Measurements from ENCODE around the gene TSC2. TPM values are rescaled to one million over a fixed set of nuclear protein-coding genes. Genes with fewer than 3 reads are reported as not detected.
"Not testable (repeated sequence)": the region's sequence is repeated elsewhere in the genome, so short reads cannot be mapped to it uniquely, and the experiment has no call there.

TSC2 gene
- total and polyA plus RNA-seq, 2 experiments from 2014 or later: 41.8 to 78.7 TPM

GRCh38 chr16:2102471-2102870 lies 54.7 kb downstream of the TSC2 start:
- no peaks in the 10 kb centered on the region for H3K36me3 ChIP-seq (replicated peaks; ENCODE audit: insufficient read depth, low read depth)
- DNase-seq (ENCODE audit: low spot score): no peak
- H3K4me3 ChIP-seq: no peak overlapping the region
- no peaks in the 10 kb centered on the region for H4K20me1 ChIP-seq (ENCODE audit: insufficient read depth, poor library complexity, severe bottlenecking)
- H2AFZ ChIP-seq: no peak overlapping the region
- no peak for TF ChIP-seq EZH2 (IDR thresholded peaks at IDR 0.05; ENCODE audit: borderline replicate concordance)
- TF ChIP-seq CTCF (IDR thresholded peaks at IDR 0.05; ENCODE audit: poor library complexity): no peak
- no peak for TF ChIP-seq EZH2phosphoT487 (IDR thresholded peaks at IDR 0.05; ENCODE audit: low read depth, severe bottlenecking, unreplicated experiment)
- no peaks in the 10 kb centered on the region for H3K4me1 ChIP-seq (ENCODE audit: insufficient read depth)
- H3K9me3 ChIP-seq (ENCODE audit: low read depth): no peaks in the 10 kb centered on the region
- WGBS (ENCODE audit: low lambda C conversion rate, missing lambda C conversion rate): 97% methylated on average over 18 of the region's 19 CpGs
- no peaks in the 10 kb centered on the region for H3K27me3 ChIP-seq
- H3K4me2 ChIP-seq: no peak overlapping the region
- no peaks in the 10 kb centered on the region for H3K9me2 ChIP-seq (replicated peaks; ENCODE audit: insufficient read depth)
- no peaks in the 10 kb centered on the region for H3K79me2 ChIP-seq
- no peak overlapping the region for H3K27ac ChIP-seq

- H3K9me2 ChIP-seq (replicated peaks; ENCODE audit: insufficient read depth); H3K36me3 ChIP-seq (replicated peaks; ENCODE audit: insufficient read depth, low read depth); H3K27me3 ChIP-seq; H3K9me3 ChIP-seq (ENCODE audit: low read depth); H3K4me1 ChIP-seq (ENCODE audit: insufficient read depth); H3K27ac ChIP-seq; DNase-seq (ENCODE audit: low spot score); H4K20me1 ChIP-seq (ENCODE audit: insufficient read depth, poor library complexity, severe bottlenecking); H3K4me3 ChIP-seq; H2AFZ ChIP-seq; H3K4me2 ChIP-seq; H3K79me2 ChIP-seq: not testable (repeated sequence)
- WGBS (ENCODE audit: low lambda C conversion rate, missing lambda C conversion rate): 67% methylated on average over 4 of the region's 20 CpGs
Observed at GRCh38 chr16:2104464-2104863, 56.7 kb downstream of the TSC2 start.

GRCh38 chr16:2105291-2105690 lies 57.5 kb downstream of the TSC2 start:
- not testable (repeated sequence) for H3K4me3 ChIP-seq; H4K20me1 ChIP-seq (ENCODE audit: insufficient read depth, poor library complexity, severe bottlenecking); H3K27me3 ChIP-seq; H3K4me2 ChIP-seq; H2AFZ ChIP-seq; DNase-seq (ENCODE audit: low spot score); H3K9me3 ChIP-seq (ENCODE audit: low read depth); H3K27ac ChIP-seq; H3K79me2 ChIP-seq; H3K9me2 ChIP-seq (replicated peaks; ENCODE audit: insufficient read depth); H3K4me1 ChIP-seq (ENCODE audit: insufficient read depth); H3K36me3 ChIP-seq (replicated peaks; ENCODE audit: insufficient read depth, low read depth)
- WGBS (ENCODE audit: low lambda C conversion rate, missing lambda C conversion rate): 93% methylated on average over 20 of the region's 21 CpGs

- not testable (repeated sequence) for H3K4me1 ChIP-seq (ENCODE audit: insufficient read depth); H3K4me2 ChIP-seq; H3K36me3 ChIP-seq (replicated peaks; ENCODE audit: insufficient read depth, low read depth); H3K9me3 ChIP-seq (ENCODE audit: low read depth); H2AFZ ChIP-seq; DNase-seq (ENCODE audit: low spot score); H3K79me2 ChIP-seq; H4K20me1 ChIP-seq (ENCODE audit: insufficient read depth, poor library complexity, severe bottlenecking); H3K9me2 ChIP-seq (replicated peaks; ENCODE audit: insufficient read depth); H3K27ac ChIP-seq; H3K4me3 ChIP-seq; H3K27me3 ChIP-seq
- 94% methylated on average over 12 of the region's 22 CpGs for WGBS (ENCODE audit: low lambda C conversion rate, missing lambda C conversion rate)
Observed at GRCh38 chr16:2105769-2106168, 58.0 kb downstream of the TSC2 start.

- H4K20me1 ChIP-seq (ENCODE audit: insufficient read depth, poor library complexity, severe bottlenecking); H3K79me2 ChIP-seq; H3K27me3 ChIP-seq; H3K4me2 ChIP-seq; H3K27ac ChIP-seq; H3K9me2 ChIP-seq (replicated peaks; ENCODE audit: insufficient read depth); H3K4me3 ChIP-seq; H3K36me3 ChIP-seq (replicated peaks; ENCODE audit: insufficient read depth, low read depth); H3K9me3 ChIP-seq (ENCODE audit: low read depth); DNase-seq (ENCODE audit: low spot score); H2AFZ ChIP-seq; H3K4me1 ChIP-seq (ENCODE audit: insufficient read depth): not testable (repeated sequence)
- over 99% methylated on average over 21 of the region's 38 CpGs for WGBS (ENCODE audit: low lambda C conversion rate, missing lambda C conversion rate)
Observed at GRCh38 chr16:2106211-2106610, 58.4 kb downstream of the TSC2 start.

- not testable (repeated sequence) for DNase-seq (ENCODE audit: low spot score); H3K4me3 ChIP-seq; H3K27me3 ChIP-seq; H3K79me2 ChIP-seq; H3K9me3 ChIP-seq (ENCODE audit: low read depth); H2AFZ ChIP-seq; H4K20me1 ChIP-seq (ENCODE audit: insufficient read depth, poor library complexity, severe bottlenecking); H3K27ac ChIP-seq; H3K36me3 ChIP-seq (replicated peaks; ENCODE audit: insufficient read depth, low read depth); H3K9me2 ChIP-seq (replicated peaks; ENCODE audit: insufficient read depth); H3K4me1 ChIP-seq (ENCODE audit: insufficient read depth); H3K4me2 ChIP-seq
- 92% methylated on average over 13 of the region's 17 CpGs for WGBS (ENCODE audit: low lambda C conversion rate, missing lambda C conversion rate)
Observed at GRCh38 chr16:2107121-2107790, 59.5 kb downstream of the TSC2 start.

- H3K27ac ChIP-seq; H3K4me2 ChIP-seq; H3K27me3 ChIP-seq; H3K36me3 ChIP-seq (replicated peaks; ENCODE audit: insufficient read depth, low read depth); H3K9me2 ChIP-seq (replicated peaks; ENCODE audit: insufficient read depth); H4K20me1 ChIP-seq (ENCODE audit: insufficient read depth, poor library complexity, severe bottlenecking); H3K4me3 ChIP-seq; H3K79me2 ChIP-seq; H3K4me1 ChIP-seq (ENCODE audit: insufficient read depth); H2AFZ ChIP-seq; H3K9me3 ChIP-seq (ENCODE audit: low read depth); DNase-seq (ENCODE audit: low spot score): not testable (repeated sequence)
- WGBS (ENCODE audit: low lambda C conversion rate, missing lambda C conversion rate): over 99% methylated on average over 15 of the region's 23 CpGs
Observed at GRCh38 chr16:2107791-2108125, 60.0 kb downstream of the TSC2 start.

GRCh38 chr16:2108446-2109270 lies 60.9 kb downstream of the TSC2 start:
- H4K20me1 ChIP-seq (ENCODE audit: insufficient read depth, poor library complexity, severe bottlenecking); H3K9me2 ChIP-seq (replicated peaks; ENCODE audit: insufficient read depth); H3K79me2 ChIP-seq; H2AFZ ChIP-seq; H3K4me3 ChIP-seq; H3K36me3 ChIP-seq (replicated peaks; ENCODE audit: insufficient read depth, low read depth); H3K4me2 ChIP-seq; H3K4me1 ChIP-seq (ENCODE audit: insufficient read depth); H3K9me3 ChIP-seq (ENCODE audit: low read depth); H3K27ac ChIP-seq; H3K27me3 ChIP-seq; DNase-seq (ENCODE audit: low spot score): not testable (repeated sequence)
- 99% methylated on average over 54 of the region's 73 CpGs for WGBS (ENCODE audit: low lambda C conversion rate, missing lambda C conversion rate)

Data from hepatocyte (in vitro differentiated cells).